HG02623 (cell line): Measurements from ENCODE around the gene DRD2.

Experiments used
- ATAC-seq: cut with Tn5 transposase; IDR thresholded peaks from one replicate; pipeline ENCODE4 v1.9.1; 2021; ENCODE audit warnings: moderate library complexity; ENCODE audit not compliant: unreplicated experiment

Gene DRD2

DNA sequence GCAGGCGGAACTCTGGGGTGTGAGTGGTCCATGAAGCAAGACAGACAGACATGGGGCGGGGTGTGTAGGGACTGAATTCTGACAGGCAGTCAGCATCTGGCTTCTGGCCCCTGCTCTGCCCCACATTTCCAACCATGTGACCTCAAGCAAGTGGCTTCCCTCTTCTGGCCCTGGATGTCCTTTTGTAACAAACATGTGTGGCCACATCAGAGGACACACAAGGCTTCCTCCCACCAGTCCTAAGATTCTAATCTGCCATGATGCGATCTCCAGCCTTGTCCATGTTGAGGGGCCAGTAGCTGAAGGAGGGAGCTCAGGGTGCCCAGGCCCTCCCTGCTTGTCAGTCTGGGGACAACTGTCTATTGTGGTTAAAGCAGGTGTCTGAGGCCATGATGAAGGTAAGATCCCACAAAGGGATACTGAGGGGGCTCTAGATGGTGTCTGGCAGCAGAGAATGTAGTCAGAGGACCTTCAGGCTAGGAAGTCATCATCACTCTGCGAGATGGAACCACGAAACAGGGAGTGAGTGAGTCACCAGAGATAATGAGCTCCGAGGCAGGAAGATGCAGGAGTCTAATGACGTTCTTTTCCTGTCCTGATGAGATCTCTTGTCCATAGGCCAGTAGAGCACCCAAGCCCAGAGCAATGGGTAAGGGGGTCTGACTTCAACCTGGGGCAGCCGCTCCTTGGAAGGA, 27.4 kb downstream of the DRD2 start:
- no peak for ATAC-seq

DNA sequence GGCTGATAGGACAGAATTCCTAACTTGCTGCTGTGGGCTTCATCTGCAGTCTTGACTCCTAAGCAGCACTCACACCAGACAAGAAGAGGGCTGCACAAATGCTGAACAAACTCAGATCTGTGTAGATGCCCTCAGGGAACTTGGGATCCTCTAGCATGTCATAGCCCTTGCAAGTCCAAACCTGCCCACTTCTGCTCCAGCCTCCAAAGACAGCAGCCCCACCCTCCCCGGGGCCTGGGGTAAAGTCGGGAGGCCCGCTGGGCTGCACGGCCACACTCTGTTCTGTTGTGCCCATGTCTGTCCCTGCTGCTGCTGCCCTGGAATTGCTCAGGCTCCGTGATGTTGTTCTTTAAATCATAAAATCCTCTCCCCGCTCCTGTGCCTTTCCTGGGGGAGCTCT, 28.3 kb downstream of the DRD2 start:
- no peak for ATAC-seq

DNA sequence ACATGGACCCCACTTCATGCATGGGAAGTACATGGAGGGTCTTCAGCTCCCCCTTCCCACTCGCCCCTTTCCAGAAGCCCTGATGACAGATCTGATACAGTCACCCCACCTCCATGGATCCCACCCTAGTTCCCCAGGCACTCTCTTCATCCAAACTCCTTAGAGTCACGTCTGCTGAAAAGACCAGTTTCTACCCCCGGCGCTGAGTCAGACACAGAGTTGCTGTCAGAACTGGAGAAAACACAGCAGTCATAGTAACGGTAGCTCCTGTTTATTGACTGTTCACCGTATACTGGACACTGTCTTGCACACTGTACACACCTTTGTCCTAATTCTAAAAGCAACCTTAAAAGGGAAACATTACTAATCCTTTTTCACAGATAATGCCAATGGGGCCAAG, 29.1 kb downstream of the DRD2 start:
- no peak for ATAC-seq

DNA sequence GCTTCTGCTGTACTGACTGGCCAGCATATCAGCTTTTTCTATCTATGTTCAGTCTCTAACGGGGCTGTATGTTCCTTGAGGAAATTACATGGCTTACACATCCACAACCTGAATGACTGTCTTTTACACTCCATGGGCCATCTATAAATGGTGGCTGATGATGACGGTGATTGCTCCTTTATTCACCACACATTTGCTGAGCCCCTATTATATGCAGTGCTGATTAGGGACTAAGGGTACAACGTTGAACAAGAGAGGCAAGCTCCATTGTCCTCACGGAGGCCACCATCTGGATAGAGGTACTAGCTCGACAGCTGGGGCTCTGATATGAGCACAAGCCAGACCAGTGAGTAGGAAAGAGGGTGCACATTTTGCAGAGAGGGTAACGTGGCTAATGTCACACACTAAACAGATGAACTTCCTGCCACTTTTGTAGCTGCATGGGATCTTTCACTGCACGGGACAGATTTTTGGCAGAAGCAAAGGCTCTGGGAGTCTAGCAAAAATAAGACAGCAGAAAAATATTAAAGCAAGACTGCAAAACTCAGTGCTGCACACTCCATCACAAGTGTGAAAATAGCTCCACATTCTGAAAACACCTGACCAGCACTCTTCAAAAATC, 30.6 kb downstream of the DRD2 start:
- ATAC-seq: no peak

- no peak for ATAC-seq
These were observed 34.4 kb downstream of the DRD2 start for GRCh38 chr11:113440816-113441215.

DNA sequence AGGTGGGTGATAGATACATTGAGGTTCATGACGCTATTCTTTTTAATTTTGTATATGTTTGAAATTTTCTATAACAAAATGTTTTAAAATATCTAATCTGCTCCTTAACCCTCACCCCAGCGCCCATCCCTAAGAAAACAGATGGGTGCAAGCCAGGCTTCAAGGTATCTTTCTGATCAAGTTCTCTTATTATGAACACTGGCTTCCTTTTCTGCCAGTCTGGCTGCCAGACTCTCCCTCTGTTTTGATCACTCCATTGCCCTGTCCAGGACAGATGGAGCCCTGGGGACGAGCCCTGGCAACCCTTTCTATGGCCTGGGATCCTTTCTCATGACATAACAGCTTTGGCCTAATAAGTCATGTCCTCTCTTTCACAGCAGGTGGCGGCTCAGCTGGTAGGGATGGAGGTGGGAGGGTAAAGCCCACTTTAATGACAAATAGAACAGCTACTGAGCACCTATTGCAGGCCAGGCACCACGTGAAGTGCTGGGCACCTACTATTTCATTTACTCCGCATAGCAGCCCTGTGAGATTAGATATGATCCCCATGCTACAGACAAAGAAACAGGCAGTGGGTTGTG, 38.4 kb downstream of the DRD2 start:
- no peak for ATAC-seq

DNA sequence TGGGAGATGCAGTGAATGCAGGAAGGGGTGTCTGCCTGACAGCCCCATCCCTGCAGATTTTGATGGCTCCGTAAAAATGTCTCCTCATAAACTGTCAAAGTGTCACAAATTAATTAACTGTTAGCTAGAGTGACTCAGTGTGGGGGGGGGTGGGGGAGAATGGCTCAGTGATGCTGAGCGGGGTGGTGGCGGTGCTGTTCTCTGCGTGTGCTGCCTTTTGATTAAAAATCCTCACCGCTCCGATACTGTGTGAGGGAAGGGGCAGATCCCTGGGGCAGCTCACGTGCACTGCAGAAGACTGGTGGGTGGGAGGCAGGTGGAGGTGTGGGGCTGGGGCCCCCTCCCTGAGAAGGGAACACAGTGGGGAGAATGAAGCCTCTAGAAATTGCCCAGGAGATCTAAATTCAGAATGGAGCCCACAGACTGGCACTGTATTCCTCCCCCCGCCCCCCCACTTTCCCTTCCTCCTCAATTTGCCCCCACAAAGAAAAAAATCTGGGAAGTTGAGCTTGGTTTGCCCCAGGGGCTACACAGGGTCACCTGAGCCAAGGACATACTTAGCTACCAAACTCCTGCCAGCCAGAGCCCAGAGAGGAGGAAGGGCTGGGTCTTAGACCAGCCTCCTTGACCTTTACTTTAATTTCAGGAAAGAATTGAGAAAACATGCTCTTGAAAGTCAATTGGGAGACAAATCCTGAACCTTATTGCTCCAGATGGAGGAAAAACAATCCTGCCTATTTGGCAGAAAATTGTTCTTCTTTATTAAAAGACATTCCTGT, 39.8 kb downstream of the DRD2 start:
- ATAC-seq: no peak

DNA sequence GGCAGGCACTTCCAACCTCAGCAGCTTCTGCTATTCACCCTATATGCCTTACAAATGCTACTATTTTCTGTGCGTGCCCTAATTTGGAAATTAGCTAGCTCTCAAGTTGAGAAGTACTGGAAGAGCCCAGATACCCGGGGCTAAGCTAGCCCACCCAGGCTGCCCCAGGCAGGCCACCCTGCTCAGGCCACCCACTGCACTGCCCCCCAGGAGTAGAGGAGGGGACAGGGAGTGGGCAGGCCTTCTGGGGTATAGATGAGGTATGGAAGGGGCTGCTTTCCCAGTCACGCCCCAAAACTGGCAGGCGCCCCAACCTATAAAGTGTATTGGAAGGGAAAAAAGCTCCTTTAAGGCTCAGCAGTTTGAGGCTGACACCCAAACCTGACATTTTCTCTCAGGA, 43.5 kb downstream of the DRD2 start:
- no peak for ATAC-seq

DNA sequence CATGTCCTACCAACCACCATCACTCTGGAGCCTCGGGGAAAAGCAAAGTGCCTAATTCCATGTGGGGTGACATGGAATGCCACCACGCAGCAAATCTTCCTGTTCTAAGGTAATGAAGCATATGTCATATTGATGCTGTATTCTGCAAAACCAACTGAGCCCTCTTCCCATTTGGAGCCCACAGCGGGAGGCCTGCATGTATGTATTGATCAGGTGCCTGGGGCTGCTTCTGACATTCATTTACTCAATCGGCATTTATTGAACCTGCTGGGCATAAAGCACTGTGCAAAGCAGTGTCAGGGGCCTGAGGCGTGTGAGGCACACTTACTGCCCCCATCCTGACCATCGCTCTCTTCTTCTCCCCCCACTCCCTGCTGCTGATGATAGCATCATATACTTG, 48.5 kb downstream of the DRD2 start:
- no peak for ATAC-seq

DNA sequence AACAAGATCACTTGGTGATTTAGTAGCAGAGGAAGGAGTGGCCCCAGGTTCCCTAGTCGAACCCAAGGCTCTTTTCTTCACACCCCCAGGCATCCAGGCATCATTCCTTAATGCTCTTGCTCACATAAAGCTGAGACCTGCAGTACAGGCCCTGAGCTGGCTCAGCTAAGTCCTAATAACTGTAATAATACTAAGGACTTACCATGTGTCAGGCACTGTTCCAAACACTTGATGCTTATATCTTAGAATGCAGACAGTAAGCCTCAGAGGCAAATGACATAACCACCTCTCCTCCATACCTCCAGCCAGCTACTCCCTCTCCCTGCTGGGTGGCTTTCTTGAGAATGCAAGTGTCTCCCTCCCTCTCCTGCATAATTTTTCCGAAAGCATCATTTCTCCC, 54.4 kb downstream of the DRD2 start:
- ATAC-seq: no peak

DNA sequence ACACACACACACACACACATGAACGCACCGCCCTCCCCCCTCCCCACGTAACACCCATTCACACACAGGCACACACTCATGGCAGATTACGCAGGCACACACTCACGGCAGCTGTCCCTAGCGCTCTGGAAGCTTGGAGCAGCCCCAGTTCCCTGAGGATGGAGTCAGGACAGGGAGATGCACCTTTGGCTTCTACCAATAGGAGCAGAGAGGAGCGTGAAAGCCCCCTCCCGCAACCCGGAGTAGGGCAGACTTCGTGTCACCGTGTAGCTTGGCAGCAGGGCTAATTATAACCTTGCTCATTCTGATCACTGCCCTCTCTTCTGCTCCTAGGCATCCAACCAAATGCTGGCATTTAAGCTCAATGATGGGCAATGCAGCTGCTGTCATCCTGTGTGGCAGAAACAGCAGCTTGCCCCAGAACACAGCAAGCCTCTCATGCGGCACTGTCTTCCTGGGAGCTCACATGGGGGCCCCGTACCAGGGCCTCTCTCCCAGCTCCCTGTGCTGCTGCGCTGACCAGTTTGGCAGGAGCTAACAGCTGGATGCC, 55.7 kb downstream of the DRD2 start:
- no peak for ATAC-seq

DNA sequence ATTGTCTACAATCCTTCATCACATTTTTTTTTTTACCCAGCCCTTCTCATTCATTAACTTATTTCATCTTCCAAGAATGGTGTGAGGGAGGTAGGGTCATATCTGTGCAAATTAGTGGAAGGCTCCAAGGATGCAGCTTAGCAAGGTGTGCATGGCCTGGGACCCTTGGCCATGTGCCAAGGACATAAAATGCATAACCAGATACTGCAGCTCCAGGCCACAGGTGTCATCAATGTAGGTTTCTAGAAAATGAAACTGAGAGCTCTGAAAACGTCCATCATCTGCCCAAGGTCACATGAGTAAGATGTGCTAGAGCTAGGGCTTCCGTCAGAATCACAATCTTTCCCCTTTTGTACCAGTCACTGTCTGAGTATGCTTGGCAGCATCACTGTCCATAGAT, 57.8 kb downstream of the DRD2 start:
- no peak for ATAC-seq

DNA sequence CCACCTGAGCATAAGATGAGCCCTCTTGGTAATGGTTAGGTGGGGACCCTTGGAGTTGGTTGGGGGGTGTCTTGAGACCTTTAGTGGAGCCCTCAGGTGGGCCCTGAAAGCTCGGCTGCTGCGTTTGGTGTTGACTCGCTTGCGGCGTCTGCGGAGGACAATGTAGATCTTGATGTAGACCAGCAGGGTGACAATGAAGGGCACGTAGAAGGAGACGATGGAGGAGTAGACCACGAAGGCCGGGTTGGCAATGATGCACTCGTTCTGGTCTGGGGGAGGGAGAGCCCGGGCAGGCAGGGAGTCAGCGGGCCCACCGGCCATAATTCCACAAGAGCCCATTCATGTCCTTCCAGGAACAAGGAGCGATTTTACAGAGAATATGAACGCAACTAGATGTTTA, 59.9 kb downstream of the DRD2 start:
- ATAC-seq: no peak

DNA sequence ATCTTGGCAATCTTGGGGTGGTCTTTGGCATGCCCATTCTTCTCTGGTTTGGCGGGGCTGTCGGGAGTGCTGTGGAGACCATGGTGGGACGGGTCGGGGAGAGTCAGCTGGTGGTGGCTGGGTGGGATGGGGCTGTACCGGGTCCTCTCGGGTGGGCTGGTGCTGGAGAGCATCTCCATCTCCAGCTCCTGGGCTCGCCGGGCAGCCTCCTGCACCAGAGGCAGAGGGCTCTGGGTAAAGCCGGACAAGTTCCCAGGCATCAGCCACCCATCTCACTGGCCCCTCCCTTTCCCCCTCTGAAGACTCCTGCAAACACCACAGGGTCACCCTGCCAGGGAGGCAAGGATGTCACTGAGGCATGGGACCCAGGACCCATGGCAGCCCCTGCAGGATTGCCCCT, 62.5 kb downstream of the DRD2 start:
- no peak for ATAC-seq

GRCh38 chr11:113411536-113411935, 63.7 kb downstream of the DRD2 start:
- ATAC-seq: no peak

- ATAC-seq: no peak
These were observed 64.6 kb downstream of the DRD2 start for GRCh38 chr11:113410414-113411135.

GRCh38 chr11:113409526-113409925, 65.7 kb downstream of the DRD2 start:
- no peak for ATAC-seq

GRCh38 chr11:113408887-113409286, 66.3 kb downstream of the DRD2 start:
- no peak for ATAC-seq

DNA sequence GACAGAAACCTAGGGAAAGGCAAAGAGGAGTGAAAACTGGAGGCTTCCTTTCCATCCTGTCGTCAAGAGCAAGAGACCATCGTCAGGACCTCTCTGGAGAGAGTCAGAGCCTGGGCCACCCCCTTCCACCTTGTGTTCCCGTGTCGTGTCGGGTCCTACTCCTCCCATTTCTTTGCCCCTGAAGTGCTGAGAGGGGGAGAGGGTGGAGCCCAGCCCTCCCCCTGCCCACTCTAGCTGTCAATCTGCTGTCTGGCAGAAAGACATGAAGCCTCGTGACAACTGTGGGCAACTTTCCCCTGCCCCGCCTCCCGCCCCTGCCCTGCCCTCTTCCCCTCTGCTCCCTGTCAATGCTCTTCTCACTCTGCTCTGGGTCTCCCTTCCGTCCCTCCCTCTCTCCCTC, 67.0 kb downstream of the DRD2 start:
- no peak for ATAC-seq

- ATAC-seq: no peak
These were observed 68.0 kb downstream of the DRD2 start for GRCh38 chr11:113407163-113407562.
